Measurements from ENCODE around the gene CCDC152.

CCDC152 gene

DNA sequence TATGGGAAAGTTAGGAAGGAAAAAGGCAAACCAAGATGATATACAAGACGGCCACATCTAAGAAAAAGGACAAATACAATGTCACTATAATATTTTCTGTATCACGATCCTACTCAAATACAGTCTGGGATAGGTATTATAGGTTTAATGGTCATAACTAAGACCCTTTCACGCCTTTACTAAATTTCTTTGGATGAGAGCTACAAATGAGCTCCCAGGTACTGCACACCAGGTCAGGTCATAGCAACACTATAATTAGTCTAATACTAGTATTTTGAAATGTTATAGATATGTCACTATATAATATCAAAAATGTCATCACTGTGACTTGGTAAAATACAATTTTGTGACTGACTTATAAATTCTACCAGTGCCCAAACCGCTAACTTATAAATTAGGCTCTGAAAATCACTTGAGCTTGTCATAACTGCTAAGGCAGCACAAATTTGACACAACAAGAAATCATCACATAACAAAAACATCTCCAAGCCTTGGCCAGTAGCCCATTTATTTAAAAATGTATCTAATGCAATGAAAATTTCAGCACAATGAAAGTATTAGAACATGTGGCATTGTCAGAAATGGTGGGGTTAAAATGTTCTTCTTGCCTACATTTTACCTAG lies 48.2 kb downstream of the CCDC152 start:
- H3K4me3 ChIP-seq (replicated peaks; ENCODE audit: low read depth, low read length): no peak overlapping the region
- TF ChIP-seq, protein P1, sequence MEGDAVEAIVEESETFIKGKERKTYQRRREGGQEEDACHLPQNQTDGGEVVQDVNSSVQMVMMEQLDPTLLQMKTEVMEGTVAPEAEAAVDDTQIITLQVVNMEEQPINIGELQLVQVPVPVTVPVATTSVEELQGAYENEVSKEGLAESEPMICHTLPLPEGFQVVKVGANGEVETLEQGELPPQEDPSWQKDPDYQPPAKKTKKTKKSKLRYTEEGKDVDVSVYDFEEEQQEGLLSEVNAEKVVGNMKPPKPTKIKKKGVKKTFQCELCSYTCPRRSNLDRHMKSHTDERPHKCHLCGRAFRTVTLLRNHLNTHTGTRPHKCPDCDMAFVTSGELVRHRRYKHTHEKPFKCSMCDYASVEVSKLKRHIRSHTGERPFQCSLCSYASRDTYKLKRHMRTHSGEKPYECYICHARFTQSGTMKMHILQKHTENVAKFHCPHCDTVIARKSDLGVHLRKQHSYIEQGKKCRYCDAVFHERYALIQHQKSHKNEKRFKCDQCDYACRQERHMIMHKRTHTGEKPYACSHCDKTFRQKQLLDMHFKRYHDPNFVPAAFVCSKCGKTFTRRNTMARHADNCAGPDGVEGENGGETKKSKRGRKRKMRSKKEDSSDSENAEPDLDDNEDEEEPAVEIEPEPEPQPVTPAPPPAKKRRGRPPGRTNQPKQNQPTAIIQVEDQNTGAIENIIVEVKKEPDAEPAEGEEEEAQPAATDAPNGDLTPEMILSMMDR (IDR thresholded peaks at IDR 0.05; ENCODE audit: low read depth, low read length, missing control alignments): no peak
- no peak for DNase-seq (ENCODE audit: extremely low read depth, low read depth)

DNA sequence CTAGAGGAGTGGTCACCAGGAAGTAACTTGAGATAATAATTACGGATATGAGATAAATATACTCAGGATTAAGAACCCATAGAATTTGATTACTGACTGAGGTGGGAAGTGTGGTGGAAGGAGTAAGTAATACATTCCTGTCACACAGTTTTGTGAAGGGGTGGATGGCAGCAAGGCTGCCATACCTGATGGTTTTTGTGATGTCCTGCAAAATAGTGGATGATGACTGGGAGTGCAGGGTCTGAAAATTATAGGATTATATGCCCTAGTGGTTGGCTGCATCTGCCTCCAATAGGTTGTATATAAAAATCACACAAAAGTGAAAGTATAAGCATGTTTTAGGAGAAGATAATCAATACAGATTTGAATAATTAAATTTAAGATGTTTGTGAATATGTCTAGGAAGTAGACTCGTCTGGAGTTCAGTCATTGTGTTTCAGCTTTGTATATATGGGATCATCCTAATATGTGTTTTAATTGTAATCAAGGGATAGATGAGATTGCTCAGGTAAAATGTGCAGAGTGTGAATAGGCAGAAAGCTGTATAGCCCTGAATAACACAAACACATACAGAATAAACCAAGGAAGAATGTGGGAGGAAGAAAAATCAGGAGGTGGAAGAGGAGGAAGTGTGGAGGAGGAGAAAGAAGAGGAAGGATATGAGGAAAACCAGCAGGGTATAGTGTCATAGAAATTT lies 49.5 kb downstream of the CCDC152 start:
- TF ChIP-seq, protein P1 (IDR thresholded peaks at IDR 0.05; ENCODE audit: low read depth, low read length, missing control alignments): no peak
- no peak overlapping the region for H3K4me3 ChIP-seq (replicated peaks; ENCODE audit: low read depth, low read length)
- no peak for DNase-seq (ENCODE audit: extremely low read depth, low read depth)

DNA sequence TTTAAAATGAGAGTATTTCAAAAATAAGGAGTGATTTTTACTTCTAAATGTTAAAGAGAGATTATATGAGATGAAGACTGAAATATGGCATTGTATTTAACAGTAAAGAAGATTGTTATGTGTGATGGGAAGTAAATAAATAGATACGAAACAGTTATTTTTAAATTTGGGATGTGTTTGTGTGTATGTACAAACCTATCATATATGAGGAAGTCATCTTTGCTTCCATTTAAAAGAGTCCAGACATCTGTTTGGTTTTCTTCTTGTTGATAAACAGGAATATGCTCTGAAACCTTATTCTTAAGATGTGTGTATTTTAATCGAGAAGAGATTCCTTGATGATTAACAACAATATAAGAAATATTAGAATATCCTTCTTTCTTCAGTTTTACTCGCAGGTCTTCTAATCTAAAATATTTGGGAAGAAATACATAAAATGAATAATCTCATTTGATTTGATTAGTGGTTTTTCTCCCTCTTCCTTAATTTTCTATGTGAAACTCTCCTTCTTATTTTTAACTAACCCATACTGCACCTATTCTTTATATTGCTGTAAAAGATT lies 50.2 kb downstream of the CCDC152 start:
- TF ChIP-seq, protein P1 (IDR thresholded peaks at IDR 0.05; ENCODE audit: low read depth, low read length, missing control alignments): no peak
- H3K4me3 ChIP-seq (replicated peaks; ENCODE audit: low read depth, low read length): no peak overlapping the region
- no peak for DNase-seq (ENCODE audit: extremely low read depth, low read depth)

DNA sequence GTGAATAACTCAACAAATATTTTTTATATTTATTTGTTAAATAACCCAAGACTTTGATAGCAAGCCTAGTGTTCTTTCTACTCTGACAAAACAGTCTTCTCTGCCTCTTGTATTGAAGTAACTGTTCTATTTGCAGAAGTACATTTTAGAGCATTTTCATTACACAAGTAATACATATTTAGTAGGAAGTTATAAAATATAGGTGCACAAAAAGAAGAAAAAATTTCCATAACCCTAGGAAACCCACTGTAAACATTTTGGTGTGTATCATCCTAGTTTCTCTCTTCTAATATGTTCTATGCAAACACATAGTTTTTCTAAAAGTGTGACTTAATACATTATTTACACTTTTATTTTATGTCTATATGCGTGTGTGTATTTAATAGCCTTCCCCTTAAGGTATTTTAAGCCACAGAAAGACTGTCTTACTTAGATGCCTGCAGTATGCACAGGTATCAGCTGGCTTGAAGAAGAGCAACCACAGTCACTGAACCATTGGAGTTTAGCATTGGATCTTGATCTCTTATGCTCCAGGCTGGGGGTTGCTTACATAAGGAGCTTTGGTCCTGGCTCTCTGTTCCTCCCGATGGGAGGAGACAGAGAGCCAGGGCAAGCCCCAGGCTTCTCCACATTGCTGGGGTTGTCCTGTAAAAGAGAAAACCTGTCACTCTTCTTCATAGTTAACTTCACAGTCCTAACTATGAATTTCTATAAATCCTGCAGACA lies 51.3 kb downstream of the CCDC152 start:
- no peak for DNase-seq (ENCODE audit: extremely low read depth, low read depth)
- H3K4me3 ChIP-seq (replicated peaks; ENCODE audit: low read depth, low read length): no peak overlapping the region
- TF ChIP-seq, protein P1 (IDR thresholded peaks at IDR 0.05; ENCODE audit: low read depth, low read length, missing control alignments): no peak

DNA sequence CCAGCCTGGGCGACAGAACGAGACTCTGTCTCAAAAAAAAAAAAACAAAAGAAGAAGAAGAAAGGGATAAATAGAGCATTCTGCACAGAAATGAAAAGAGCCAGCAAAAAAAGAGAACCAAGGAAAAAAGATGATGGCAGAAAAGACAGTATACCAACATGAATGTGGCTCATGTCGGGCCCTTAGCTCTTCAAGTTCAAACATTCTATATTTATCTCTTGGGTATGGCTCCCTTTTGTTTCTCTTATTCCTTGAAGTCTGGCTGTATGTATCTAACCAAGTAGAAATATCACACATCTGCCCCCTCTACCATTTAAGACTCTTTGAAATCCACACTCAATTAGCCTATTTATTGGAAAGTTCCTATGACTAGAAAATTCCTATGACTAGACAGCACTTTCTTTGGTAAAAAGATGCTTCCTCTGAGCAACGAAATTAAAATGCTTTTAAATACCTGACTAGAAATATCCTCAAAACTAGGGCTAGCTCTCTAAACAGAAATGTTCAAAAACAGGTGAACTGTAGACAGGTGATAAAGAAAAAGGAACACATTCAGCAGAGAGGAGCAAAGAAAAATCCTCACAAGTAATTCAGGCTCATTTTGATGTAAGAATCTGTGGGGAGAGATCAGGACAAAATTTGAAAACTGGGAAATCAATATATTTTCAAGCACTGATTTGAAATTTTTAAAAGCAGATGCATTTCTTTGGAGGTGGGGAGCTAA lies 52.4 kb downstream of the CCDC152 start:
- DNase-seq (ENCODE audit: extremely low read depth, low read depth): no peak
- no peak overlapping the region for H3K4me3 ChIP-seq (replicated peaks; ENCODE audit: low read depth, low read length)
- TF ChIP-seq, protein P1 (IDR thresholded peaks at IDR 0.05; ENCODE audit: low read depth, low read length, missing control alignments): no peak

DNA sequence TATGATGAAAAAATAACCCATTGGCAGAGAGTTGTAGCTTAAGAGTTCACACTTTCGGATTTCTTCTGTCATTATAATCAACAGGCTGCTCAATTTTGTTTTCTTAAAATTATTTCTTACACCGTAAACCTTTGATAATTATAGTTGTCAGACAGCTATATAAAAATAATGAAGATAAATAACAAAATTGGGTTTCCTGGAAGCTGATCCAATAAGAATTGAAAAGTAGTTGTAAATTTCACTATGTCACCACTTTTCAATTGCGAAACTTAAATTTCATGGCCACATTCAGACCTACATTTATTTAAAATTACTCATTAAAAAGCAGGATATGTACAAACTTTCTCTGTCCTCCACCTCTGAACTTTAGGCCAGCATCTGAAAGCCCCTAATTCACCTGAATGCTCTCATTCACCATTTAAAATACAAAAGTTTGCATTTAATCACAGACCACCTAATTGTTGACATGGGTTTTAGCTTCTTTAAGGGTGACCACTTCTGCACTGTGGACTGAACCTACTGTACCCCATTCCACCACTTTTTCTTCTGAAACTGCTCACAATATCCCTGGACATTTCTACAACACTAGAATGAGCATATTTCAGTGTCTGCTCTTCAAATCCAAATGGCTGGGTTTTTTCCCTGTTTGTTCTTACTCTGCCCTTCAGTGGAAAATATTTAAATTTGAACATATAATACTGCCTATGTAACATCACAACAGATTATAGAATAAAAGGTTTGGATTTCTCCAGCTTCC lies 54.4 kb downstream of the CCDC152 start:
- DNase-seq (ENCODE audit: extremely low read depth, low read depth): no peak
- TF ChIP-seq, protein P1 (IDR thresholded peaks at IDR 0.05; ENCODE audit: low read depth, low read length, missing control alignments): no peak
- no peak overlapping the region for H3K4me3 ChIP-seq (replicated peaks; ENCODE audit: low read depth, low read length)

Data from HFF-Myc (cell line).